SK-N-SH (cell line): Measurements from ENCODE around the gene NAPB. TPM values are rescaled to one million over a fixed set of nuclear protein-coding genes. Genes with fewer than 3 reads are reported as not detected.

Experiments
- CTCF ChIA-PET: fragments of 300-600, 350-600 bp; formaldehyde crosslinking; extraction: SDS; loops from one replicate; lab custom pipeline; 2021; lab: Yijun Ruan, JAX
- POLR2A ChIA-PET: fragments of 350-600 bp; sonication (Branson Sonifier 250); formaldehyde crosslinking; extraction: SDS; loops from one replicate; lab custom pipeline; 2020; ENCODE audit warnings: antibody characterized with exemption, inconsistent platforms; lab: Yijun Ruan, JAX
- DNase-seq: peaks from one replicate; pipeline ENCODE4 v3.0.0; 2012
- H2AFZ ChIP-seq: fragments of 200-600 bp; sonication (generic); 2 replicates; pipeline ENCODE4 v1.8.1; 2016; ENCODE audit warnings: antibody characterized with exemption, mild to moderate bottlenecking, low read depth
- H3F3A ChIP-seq: fragments of 200-600 bp; sonication (generic); replicated peaks from 2 replicates; pipeline ENCODE3; 2016; ENCODE audit warnings: antibody characterized with exemption, mild to moderate bottlenecking; ENCODE audit not compliant: insufficient read depth
- H3K27ac ChIP-seq, 2 experiments: fragments of 200-500 bp in 1 of 2; fragments of 200-600 bp in 1 of 2; sonication (Bioruptor generic) in 1 of 2; sonication (generic), shearing (Covaris generic) in 1 of 2; 2 replicates each; pipeline versions ENCODE4 v1.5.1 to v1.6.1; 2014 to 2016; ENCODE audit warnings: low read depth in 2 of 2, inconsistent platforms in 1 of 2, low read length in 1 of 2, mild to moderate bottlenecking in 1 of 2, mixed read lengths in 1 of 2
- H3K27me3 ChIP-seq: fragments of 200-600 bp; sonication (generic), shearing (Covaris generic); 2 replicates; pipeline ENCODE4 v1.6.1; 2016; ENCODE audit warnings: mixed run types; ENCODE audit not compliant: insufficient read depth
- H3K36me3 ChIP-seq, 2 experiments: fragments of 200-500 bp in 1 of 2; fragments of 200-600 bp in 1 of 2; sonication (Bioruptor generic) in 1 of 2; sonication (generic) in 1 of 2; replicated peaks in 1 of 2; 2 replicates each; pipeline versions ENCODE3 to v1.5.1; 2014 to 2016; ENCODE audit warnings: low read length in 1 of 2, mild to moderate bottlenecking in 1 of 2; ENCODE audit not compliant: insufficient read depth in 2 of 2, control insufficient read depth in 1 of 2
- H3K4me1 ChIP-seq, 2 experiments: fragments of 200-500 bp in 1 of 2; fragments of 200-600 bp in 1 of 2; sonication (Bioruptor generic) in 1 of 2; sonication (generic), shearing (Covaris generic) in 1 of 2; 2 replicates each; pipeline versions ENCODE4 v1.5.1 to v1.6.1; 2014 to 2016; ENCODE audit warnings: low read depth in 1 of 2, low read length in 1 of 2, mixed run types in 1 of 2; ENCODE audit not compliant: insufficient read depth in 2 of 2, control insufficient read depth in 1 of 2
- H3K4me2 ChIP-seq: fragments of 200-600 bp; sonication (generic), shearing (Covaris generic); 2 replicates; pipeline ENCODE4 v1.6.1; 2017; ENCODE audit warnings: mixed run types
- H3K4me3 ChIP-seq, 2 experiments: fragments of 200-500 bp in 1 of 2; fragments of 200-600 bp in 1 of 2; sonication (Bioruptor generic) in 1 of 2; sonication (generic), shearing (Covaris generic) in 1 of 2; 2 replicates each; pipeline versions ENCODE4 v1.5.1 to v1.8.1; 2014 to 2016; ENCODE audit warnings: low read depth in 2 of 2, inconsistent platforms in 1 of 2, low read length in 1 of 2, mild to moderate bottlenecking in 1 of 2, mixed read lengths in 1 of 2, moderate library complexity in 1 of 2
- H3K79me2 ChIP-seq: fragments of 200-600 bp; sonication (generic); 2 replicates; pipeline ENCODE4 v1.8.1; 2017; ENCODE audit warnings: mild to moderate bottlenecking; ENCODE audit not compliant: insufficient read depth
- H3K9ac ChIP-seq: fragments of 200-600 bp; sonication (generic); 2 replicates; pipeline ENCODE4 v1.6.1; 2017; ENCODE audit warnings: mixed run types
- H3K9me2 ChIP-seq: fragments of 200-600 bp; sonication (generic); 2 replicates; pipeline ENCODE4 v1.6.1; 2017; ENCODE audit warnings: mixed run types
- H3K9me3 ChIP-seq: fragments of 200-600 bp; sonication (generic); 2 replicates; pipeline ENCODE4 v1.6.1; 2017; ENCODE audit warnings: mixed run types, mild to moderate bottlenecking, moderate library complexity
- H4K20me1 ChIP-seq: fragments of 200-600 bp; sonication (generic); 2 replicates; pipeline ENCODE4 v1.6.1; 2017; ENCODE audit warnings: mild to moderate bottlenecking, mixed run types; ENCODE audit not compliant: insufficient read depth
- CHD2 ChIP-seq: fragments of 150-350 bp; IDR thresholded peaks from 2 replicates; pipeline ENCODE4 v1.6.1; 2018; ENCODE audit warnings: low read length; ENCODE audit not compliant: partially characterized antibody
- EP300 ChIP-seq, 2 experiments: IDR thresholded peaks; 2 replicates each; pipeline versions ENCODE4 v1.4.0 to v1.6.1; 2012; ENCODE audit warnings: borderline replicate concordance in 1 of 2, low read depth in 1 of 2, low read length in 1 of 2
- EZH2phosphoT487 ChIP-seq: fragments of 200-600 bp; sonication (generic); IDR thresholded peaks from 2 replicates; pipeline ENCODE4 v1.6.1; 2017; ENCODE audit warnings: low read depth, mixed run types, mild to moderate bottlenecking, antibody characterized with exemption, moderate library complexity, borderline replicate concordance
- FOXJ3 ChIP-seq: sonication (generic); formaldehyde crosslinking; IDR thresholded peaks from 2 replicates; pipeline ENCODE4 v1.5.1; 2020; ENCODE audit warnings: mild to moderate bottlenecking, missing genetic modification reagents
- GABPA ChIP-seq: IDR thresholded peaks from 2 replicates; pipeline ENCODE4 v1.4.0; 2012; ENCODE audit warnings: low read depth, mild to moderate bottlenecking
- GATA2 ChIP-seq: sonication (generic); formaldehyde crosslinking; IDR thresholded peaks from 2 replicates; pipeline ENCODE4 v1.5.0; 2020; ENCODE audit warnings: mild to moderate bottlenecking, missing genetic modification reagents
- MEF2A ChIP-seq: IDR thresholded peaks from 2 replicates; pipeline ENCODE4 v1.4.0; 2012; ENCODE audit warnings: low read depth, borderline replicate concordance
- NRF1 ChIP-seq: IDR thresholded peaks from 2 replicates; pipeline ENCODE4 v1.6.1; 2012; ENCODE audit warnings: low read depth, mild to moderate bottlenecking, low read length
- POLR2AphosphoS5 ChIP-seq: IDR thresholded peaks from 2 replicates; pipeline ENCODE4 v1.6.1; 2012; ENCODE audit warnings: low read depth, low read length
- RCOR1 ChIP-seq: fragments of 150-350 bp; IDR thresholded peaks from 2 replicates; pipeline ENCODE4 v1.6.1; 2017; ENCODE audit warnings: antibody characterized with exemption, low read length
- RFX5 ChIP-seq: IDR thresholded peaks from 2 replicates; pipeline ENCODE4 v1.6.1; 2012; ENCODE audit warnings: mild to moderate bottlenecking, improper control_type of control experiment, low read length
- RXRA ChIP-seq: IDR thresholded peaks from 2 replicates; pipeline ENCODE4 v1.4.0; 2012; ENCODE audit warnings: low read depth, mild to moderate bottlenecking, borderline replicate concordance
- SIN3A ChIP-seq: IDR thresholded peaks from 2 replicates; pipeline ENCODE4 v1.6.1; 2012; ENCODE audit warnings: low read depth, mild to moderate bottlenecking, low read length, moderate library complexity, borderline replicate concordance
- SMC3 ChIP-seq: IDR thresholded peaks from 2 replicates; pipeline ENCODE4 v1.6.1; 2012; ENCODE audit warnings: low read depth, low read length, improper control_type of control experiment
- TAF1 ChIP-seq: IDR thresholded peaks from 2 replicates; pipeline ENCODE4 v1.6.1; 2012; ENCODE audit warnings: low read depth, mild to moderate bottlenecking, low read length, moderate library complexity, borderline replicate concordance
- TCF12 ChIP-seq: IDR thresholded peaks from 2 replicates; pipeline ENCODE4 v1.4.0; 2012
- TEAD4 ChIP-seq: IDR thresholded peaks from 2 replicates; pipeline ENCODE4 v1.4.0; 2012; ENCODE audit warnings: mild to moderate bottlenecking, borderline replicate concordance; ENCODE audit not compliant: insufficient read depth
- YY1 ChIP-seq: IDR thresholded peaks from 2 replicates; pipeline ENCODE4 v1.4.0; 2012; ENCODE audit warnings: low read depth, mild to moderate bottlenecking
- WGBS: methylation state at CpG from one replicate; pipeline ENCODE4 v1.1.6; 2017; ENCODE audit warnings: low lambda C conversion rate; 5-methylcytosine and 5-hydroxymethylcytosine counted together
- polyA plus RNA-seq, 3 experiments: library from polyadenylated mRNA; depleted of rRNA; stranded (reverse); fragments of >200 nt; gene quantifications; 2 replicates each; pipeline ENCODE4 v1.2.3, GENCODE V29; 2012
- TF ChIP-seq, protein P1 (sequence below): fragments of 150-350 bp; IDR thresholded peaks from 2 replicates; pipeline ENCODE4 v1.6.1; 2017; ENCODE audit warnings: antibody characterized with exemption, low read length, low read depth, borderline replicate concordance
- TF ChIP-seq, protein P2 (sequence below): IDR thresholded peaks from 2 replicates; pipeline ENCODE4 v1.4.0; 2012; ENCODE audit warnings: low read depth, borderline replicate concordance
- TF ChIP-seq, protein P3 (sequence below): fragments of 150-350 bp; IDR thresholded peaks from 2 replicates; pipeline ENCODE4 v1.6.1; 2016; ENCODE audit warnings: mild to moderate bottlenecking, low read depth, low read length
- TF ChIP-seq, protein P4 (sequence below): IDR thresholded peaks from 2 replicates; pipeline ENCODE4; 2012
- TF ChIP-seq, protein P5 (sequence below): IDR thresholded peaks from 2 replicates; pipeline ENCODE4 v1.6.1; 2012; ENCODE audit warnings: mild to moderate bottlenecking, low read depth, low read length, moderate library complexity

NAPB gene
- polyA plus RNA-seq, 1 of the 3 experiments (the other 2 are of a cell fraction), result 3.0 TPM

DNA sequence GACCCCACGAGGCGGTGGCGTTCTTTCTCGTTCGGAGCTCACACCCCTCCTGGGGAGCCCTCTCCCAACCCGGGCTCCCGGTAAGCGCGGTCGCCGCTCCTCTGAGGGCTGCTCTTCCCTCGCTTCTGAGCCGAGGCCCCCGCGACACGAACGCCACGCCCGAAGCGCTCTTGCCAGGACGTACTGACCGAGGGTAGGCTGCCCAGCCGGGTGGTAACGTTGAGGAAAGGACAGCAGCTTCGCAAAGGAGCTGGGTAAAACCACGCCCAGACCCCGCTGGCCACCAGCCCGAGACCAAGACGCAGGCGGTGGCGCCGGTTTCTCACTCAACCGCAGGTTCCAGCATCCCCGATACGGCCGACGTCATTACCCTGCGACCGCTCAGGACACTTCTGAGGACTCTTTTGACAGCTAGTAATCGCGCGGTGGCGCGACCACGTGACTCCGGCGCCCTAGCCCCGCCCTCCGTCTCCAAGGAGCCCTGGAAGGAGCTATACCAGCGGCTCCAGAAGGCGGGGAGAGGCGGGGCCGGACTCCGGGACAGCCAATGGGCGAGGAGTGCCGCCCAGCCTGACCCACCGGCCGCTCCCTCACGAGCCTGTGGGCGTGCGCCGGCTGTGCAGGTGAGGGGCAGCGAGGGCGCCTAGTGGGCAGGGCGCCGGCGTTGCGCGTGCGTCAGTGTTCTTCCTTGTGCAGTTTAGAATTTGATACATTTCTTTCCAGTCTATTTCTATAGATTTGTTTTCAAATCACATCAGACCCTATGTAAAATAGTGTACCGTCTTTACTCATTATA is 63.3 kb downstream of the NAPB start:
- Histone ChIP-seq H3K27me3 (no peaks in the 10 kb centered on the region), H3F3A (peaks cover 17% of the 10 kb centered on the region), H3K4me2 (peak overlapping the region; percentile 89), H3K9ac (peak overlapping the region; percentile 76), H3K4me1 (peaks cover 6 to 18% of the 10 kb centered on the region in 2 experiments; a peak in 3 of 4 replicates), H3K27ac (peak overlapping the region; percentile 84 to 89), H3K36me3 (peaks cover 16 to 28% of the 10 kb centered on the region in 2 experiments), H3K4me3 (peak overlapping the region; percentile 70 to 77), H3K79me2 (peaks cover 37% of the 10 kb centered on the region), H2AFZ (peak overlapping the region; percentile 71), H4K20me1 (peaks cover 7% of the 10 kb centered on the region), H3K9me2 (no peaks in the 10 kb centered on the region), H3K9me3 (no peaks in the 10 kb centered on the region)
- peak; percentile 92 for DNase-seq
- ChIA-PET CTCF (interaction anchor here (0.5 to 1.8 kb wide), 4 partner anchors 8 to 89 kb away, joined by 3 to 8 read pairs (median 4); partner anchors contain the start of gene NXT1), POLR2A (interaction anchor here (1.1 kb wide), 1 partner anchor 8 kb away, joined by 5 read pairs; no protein-coding TSS in a partner anchor)
- whole genome bisulfite sequencing, result 1% methylated on average over 35 of the region's 71 CpGs
- TF ChIP-seq RCOR1, result no peak; the same call in 1 of the 2 replicates
- TF ChIP-seq YY1, result no peak
- TF ChIP-seq GABPA, result no peak
- TF ChIP-seq, protein P1, sequence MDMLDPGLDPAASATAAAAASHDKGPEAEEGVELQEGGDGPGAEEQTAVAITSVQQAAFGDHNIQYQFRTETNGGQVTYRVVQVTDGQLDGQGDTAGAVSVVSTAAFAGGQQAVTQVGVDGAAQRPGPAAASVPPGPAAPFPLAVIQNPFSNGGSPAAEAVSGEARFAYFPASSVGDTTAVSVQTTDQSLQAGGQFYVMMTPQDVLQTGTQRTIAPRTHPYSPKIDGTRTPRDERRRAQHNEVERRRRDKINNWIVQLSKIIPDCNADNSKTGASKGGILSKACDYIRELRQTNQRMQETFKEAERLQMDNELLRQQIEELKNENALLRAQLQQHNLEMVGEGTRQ, result peak; percentile 57
- peak; percentile 20; the same call in 1 of the 2 replicates for TF ChIP-seq TAF1
- TF ChIP-seq CHD2, result peak; percentile 51
- no peak for TF ChIP-seq EZH2phosphoT487
- TF ChIP-seq TEAD4, result no peak
- TF ChIP-seq, protein P2, sequence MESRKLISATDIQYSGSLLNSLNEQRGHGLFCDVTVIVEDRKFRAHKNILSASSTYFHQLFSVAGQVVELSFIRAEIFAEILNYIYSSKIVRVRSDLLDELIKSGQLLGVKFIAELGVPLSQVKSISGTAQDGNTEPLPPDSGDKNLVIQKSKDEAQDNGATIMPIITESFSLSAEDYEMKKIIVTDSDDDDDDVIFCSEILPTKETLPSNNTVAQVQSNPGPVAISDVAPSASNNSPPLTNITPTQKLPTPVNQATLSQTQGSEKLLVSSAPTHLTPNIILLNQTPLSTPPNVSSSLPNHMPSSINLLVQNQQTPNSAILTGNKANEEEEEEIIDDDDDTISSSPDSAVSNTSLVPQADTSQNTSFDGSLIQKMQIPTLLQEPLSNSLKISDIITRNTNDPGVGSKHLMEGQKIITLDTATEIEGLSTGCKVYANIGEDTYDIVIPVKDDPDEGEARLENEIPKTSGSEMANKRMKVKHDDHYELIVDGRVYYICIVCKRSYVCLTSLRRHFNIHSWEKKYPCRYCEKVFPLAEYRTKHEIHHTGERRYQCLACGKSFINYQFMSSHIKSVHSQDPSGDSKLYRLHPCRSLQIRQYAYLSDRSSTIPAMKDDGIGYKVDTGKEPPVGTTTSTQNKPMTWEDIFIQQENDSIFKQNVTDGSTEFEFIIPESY, result no peak
- peak; percentile 40; the same call in 1 of the 2 replicates for TF ChIP-seq RFX5
- TF ChIP-seq EP300 (IDR thresholded peaks at IDR 0.05; ENCODE audit: borderline replicate concordance in 1 of 2, low read depth in 1 of 2, low read length in 1 of 2), result no peak; a peak in 1 of 4 replicates
- TF ChIP-seq MEF2A, result no peak; the same call in 1 of the 2 replicates
- no peak for TF ChIP-seq TCF12
- TF ChIP-seq POLR2AphosphoS5, result peak; percentile 57; the same call in 1 of the 2 replicates
- TF ChIP-seq GATA2, result no peak
- TF ChIP-seq RXRA, result no peak
- TF ChIP-seq SMC3, result no peak
- TF ChIP-seq SIN3A, result peak; percentile 78; the same call in 1 of the 2 replicates
- TF ChIP-seq FOXJ3 (CRISPR knock-in tag), result no peak
- TF ChIP-seq, protein P3, sequence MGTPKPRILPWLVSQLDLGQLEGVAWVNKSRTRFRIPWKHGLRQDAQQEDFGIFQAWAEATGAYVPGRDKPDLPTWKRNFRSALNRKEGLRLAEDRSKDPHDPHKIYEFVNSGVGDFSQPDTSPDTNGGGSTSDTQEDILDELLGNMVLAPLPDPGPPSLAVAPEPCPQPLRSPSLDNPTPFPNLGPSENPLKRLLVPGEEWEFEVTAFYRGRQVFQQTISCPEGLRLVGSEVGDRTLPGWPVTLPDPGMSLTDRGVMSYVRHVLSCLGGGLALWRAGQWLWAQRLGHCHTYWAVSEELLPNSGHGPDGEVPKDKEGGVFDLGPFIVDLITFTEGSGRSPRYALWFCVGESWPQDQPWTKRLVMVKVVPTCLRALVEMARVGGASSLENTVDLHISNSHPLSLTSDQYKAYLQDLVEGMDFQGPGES, result no peak
- TF ChIP-seq, protein P4, sequence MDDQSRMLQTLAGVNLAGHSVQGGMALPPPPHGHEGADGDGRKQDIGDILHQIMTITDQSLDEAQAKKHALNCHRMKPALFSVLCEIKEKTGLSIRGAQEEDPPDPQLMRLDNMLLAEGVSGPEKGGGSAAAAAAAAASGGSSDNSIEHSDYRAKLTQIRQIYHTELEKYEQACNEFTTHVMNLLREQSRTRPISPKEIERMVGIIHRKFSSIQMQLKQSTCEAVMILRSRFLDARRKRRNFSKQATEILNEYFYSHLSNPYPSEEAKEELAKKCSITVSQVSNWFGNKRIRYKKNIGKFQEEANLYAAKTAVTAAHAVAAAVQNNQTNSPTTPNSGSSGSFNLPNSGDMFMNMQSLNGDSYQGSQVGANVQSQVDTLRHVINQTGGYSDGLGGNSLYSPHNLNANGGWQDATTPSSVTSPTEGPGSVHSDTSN, result peak; percentile 80
- TF ChIP-seq, protein P5, sequence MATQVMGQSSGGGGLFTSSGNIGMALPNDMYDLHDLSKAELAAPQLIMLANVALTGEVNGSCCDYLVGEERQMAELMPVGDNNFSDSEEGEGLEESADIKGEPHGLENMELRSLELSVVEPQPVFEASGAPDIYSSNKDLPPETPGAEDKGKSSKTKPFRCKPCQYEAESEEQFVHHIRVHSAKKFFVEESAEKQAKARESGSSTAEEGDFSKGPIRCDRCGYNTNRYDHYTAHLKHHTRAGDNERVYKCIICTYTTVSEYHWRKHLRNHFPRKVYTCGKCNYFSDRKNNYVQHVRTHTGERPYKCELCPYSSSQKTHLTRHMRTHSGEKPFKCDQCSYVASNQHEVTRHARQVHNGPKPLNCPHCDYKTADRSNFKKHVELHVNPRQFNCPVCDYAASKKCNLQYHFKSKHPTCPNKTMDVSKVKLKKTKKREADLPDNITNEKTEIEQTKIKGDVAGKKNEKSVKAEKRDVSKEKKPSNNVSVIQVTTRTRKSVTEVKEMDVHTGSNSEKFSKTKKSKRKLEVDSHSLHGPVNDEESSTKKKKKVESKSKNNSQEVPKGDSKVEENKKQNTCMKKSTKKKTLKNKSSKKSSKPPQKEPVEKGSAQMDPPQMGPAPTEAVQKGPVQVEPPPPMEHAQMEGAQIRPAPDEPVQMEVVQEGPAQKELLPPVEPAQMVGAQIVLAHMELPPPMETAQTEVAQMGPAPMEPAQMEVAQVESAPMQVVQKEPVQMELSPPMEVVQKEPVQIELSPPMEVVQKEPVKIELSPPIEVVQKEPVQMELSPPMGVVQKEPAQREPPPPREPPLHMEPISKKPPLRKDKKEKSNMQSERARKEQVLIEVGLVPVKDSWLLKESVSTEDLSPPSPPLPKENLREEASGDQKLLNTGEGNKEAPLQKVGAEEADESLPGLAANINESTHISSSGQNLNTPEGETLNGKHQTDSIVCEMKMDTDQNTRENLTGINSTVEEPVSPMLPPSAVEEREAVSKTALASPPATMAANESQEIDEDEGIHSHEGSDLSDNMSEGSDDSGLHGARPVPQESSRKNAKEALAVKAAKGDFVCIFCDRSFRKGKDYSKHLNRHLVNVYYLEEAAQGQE, result no peak
- peak; percentile 89 for TF ChIP-seq NRF1
